Astrocyte (in vitro differentiated cells and primary cell): ENCODE measurements around the gene PRDM2.

Experiments
- CTCF ChIP-seq: IDR thresholded peaks from 2 replicates; pipeline ENCODE4 v1.5.1; 2011; ENCODE audit warnings: low read depth, mild to moderate bottlenecking, inconsistent platforms, low read length, moderate library complexity; ENCODE audit not compliant: insufficient read depth
- EZH2 ChIP-seq: IDR thresholded peaks from 2 replicates; pipeline ENCODE4 v1.6.1; 2012; ENCODE audit warnings: mild to moderate bottlenecking, low read length, inconsistent platforms; ENCODE audit not compliant: insufficient read depth

- TF ChIP-seq CTCF (no peak), EZH2 (no peak)
These were observed 118.9 kb downstream of the PRDM2 start for GRCh38 chr1:13818926-13819325.
